Kasumi-1 (cell line): ENCODE results near the gene HERC4.

Experiments used
- DNase-seq, 2 experiments: peaks; one replicate each; lab custom pipeline; 2025; lab: John Stamatoyannopoulos, UW

Gene HERC4

GRCh38 chr10:68074775-68075549 is at the start of gene HERC4:
HERC4 (minus strand) TSS chr10:68075283; CDS start chr10:68073108, 2,175 bp downstream.
- DNase-seq = peak; percentile 95 to 97

DNA sequence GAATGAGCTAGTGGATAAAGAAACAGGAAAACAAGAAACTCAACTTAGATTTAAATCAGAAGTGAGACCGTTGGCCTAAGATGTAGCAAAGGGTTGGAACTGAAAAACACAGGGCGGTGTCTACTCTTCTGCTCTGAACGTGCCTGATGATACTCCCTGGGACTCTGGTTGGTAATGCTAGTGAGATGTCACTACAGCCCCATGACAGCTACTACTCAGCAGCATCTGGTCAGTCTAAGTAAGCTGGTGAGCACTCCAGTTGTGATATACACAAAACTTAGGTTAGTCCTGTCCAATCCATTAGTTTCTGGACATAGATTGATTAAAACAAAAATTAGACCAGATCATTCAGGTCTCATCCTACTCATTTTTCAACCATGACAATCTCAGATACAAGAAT is 49.6 kb upstream of the HERC4 start:
- DNase-seq = no peak

DNA sequence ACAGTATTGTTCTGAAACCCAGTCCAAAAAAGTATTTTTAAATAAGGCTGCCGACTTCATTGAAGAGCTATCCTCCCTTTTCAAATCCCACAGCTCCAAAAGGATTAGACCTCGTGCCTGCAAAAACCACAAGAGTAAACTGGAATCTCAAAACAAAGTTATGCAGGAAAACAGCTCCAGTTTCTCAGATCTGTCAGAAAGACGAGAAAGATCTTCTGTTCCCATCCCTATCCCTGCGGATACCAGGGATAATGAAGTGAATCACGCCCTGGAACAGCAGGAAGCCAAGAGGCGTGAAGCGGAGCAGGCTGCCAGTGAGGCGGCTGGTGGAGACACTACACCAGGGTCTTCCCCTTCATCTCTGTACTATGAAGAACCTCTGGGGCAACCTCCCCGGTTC is 46.8 kb upstream of the HERC4 start:
- no peak for DNase-seq

- no peak for DNase-seq
Measured at GRCh38 chr10:68121020-68121743, 46.1 kb upstream of the HERC4 start.

DNA sequence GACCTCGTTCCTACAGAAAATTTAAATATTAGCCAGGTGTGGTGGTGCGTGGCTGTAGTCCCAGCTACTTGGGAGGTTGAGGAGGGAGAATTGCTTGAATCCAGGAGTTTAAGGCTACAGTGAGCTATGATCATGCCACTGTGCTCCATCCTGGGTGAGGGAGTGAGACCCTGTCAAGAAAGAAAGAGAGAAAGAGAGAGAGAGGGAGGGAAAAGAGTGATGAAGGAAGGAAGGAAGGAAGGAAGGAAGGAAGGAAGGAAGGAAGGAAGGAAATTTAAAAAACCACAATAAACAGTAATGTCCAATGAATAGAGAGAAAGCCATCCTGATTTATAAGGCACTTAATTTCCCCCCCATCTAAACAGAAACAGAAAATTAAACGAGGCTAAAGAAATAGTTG is 43.6 kb upstream of the HERC4 start:
- DNase-seq = no peak

- DNase-seq = no peak
Measured at GRCh38 chr10:68112837-68113236, 37.8 kb upstream of the HERC4 start.

GRCh38 chr10:68111584-68111983 is 36.5 kb upstream of the HERC4 start:
- DNase-seq = no peak

- no peak for DNase-seq
Measured at GRCh38 chr10:68110027-68110426, 34.9 kb upstream of the HERC4 start.

DNA sequence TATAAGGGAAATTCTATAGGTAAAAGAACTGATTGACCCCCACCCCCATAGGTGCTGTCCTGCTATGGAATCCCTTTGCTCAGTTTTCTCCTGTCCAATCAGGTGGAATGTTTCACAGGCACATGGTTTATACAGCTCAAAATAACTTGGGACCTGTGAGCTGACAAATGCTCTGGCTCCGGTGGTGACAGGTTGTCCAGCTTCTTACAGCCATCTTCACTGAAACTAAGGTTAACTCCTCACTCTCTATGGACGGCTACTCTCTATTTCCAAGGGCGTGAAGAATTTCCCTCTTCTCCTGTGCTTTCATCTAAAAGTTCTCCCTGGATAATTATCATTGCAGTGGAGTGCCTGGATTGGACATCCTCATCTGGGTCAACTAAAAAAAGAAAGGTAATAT is 34.2 kb upstream of the HERC4 start, which contains the start of gene MYPN:
Gene MYPN, plus strand, starts transcription at position 158 of the 400 bp plus-strand sequence. CDS start 11,951 bp downstream, outside the sequence.
- DNase-seq = no peak

DNA sequence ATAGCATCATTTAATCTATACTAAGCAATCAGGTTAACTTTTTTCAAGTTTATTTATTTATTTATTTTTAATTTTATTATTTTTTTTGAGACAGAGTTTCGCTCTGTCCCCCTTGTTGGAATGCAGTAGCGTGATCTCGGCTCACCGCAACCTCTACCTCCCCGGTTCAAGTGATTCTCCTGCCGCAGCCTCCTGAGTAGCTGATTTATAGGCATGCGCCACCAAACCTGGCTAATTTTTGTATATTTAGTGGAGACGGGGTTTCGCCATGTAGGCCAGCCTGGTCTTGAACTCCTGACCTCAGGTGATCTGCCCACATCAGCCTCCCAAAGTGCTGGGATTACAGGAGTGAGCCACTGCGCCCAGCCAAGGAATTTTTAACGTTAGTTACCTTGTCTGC is 33.6 kb upstream of the HERC4 start:
- no peak for DNase-seq

DNA sequence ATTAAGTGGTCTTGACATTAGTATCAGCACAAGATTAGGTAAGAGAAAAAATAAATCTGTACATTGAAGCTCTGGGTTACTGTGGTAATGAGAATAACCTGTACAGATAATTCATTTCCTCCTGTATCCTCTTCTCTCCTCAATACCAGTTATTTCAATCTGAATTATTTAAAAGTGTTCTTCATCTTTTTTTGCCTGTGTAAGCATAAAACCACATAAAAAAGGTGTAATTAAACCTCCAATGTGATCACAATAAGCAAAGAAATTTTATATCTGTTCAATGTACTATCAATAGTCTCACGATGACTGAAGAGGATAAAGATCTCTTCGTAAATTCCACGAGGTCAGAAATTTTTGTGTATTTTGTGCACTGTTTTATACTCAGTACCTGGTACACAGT is 33.0 kb upstream of the HERC4 start:
- DNase-seq = no peak

DNA sequence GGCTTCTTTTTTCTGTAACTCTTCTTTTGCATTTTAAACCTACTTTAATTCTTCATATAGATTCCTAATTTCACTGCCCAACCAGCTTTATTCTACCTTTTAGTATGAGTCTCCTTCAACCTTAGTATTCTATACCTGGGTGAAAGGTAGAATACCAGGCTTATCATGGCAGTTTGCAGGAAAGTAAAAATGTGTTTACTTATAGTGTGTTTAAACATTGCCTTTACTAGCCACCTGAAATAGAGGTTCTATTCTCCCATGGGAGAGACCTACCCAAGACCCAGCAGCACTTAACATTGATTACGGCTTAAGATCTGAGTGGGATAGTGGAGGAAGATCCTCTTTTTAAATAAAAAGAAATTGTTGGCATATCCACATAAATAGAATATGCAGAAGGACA is 32.6 kb upstream of the HERC4 start:
- DNase-seq = no peak

DNA sequence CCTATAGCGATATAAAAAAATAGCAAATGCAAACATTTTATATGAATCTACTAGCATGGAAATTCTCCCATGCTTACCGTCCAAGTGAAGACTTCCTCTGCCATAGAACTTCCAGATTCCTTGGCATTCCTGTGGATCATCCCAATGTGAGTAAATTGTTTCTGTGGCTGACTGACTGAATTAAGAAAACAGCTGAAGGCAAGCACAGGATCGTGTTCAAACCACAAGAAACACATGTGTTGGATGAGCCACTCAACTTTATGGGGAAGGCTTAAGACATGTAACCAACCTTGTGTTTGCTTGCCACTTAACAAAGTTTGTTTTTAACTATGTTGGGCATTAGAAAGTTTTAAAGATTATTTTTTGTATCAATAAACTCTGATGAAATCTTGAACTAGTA is 31.6 kb upstream of the HERC4 start:
- DNase-seq = no peak

DNA sequence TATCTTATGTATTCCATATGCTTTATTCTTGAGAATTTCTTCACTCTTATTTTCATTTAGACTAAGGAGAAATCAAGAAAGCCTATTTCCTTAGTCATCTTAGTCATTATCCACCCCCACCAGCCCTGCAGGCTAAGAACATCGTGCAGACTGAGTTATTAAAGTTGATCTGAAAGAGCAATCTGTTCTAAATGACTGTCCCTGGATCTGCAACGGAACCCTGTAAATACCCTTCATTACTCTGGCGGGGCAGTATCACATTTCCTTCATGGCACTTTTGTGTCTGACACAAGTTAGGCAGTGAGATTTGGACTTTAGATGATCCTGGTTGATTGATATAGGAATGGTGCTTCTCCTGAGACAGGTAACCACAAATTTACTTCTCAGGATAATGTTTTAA is 30.7 kb upstream of the HERC4 start:
- DNase-seq = no peak

GRCh38 chr10:68103901-68104300 is 28.8 kb upstream of the HERC4 start:
- DNase-seq = no peak

- DNase-seq = no peak
Measured at GRCh38 chr10:68103261-68103878, 28.3 kb upstream of the HERC4 start.

- DNase-seq = no peak
Measured at GRCh38 chr10:68101066-68101465, 26.0 kb upstream of the HERC4 start.

- no peak for DNase-seq
Measured at GRCh38 chr10:68099736-68100135, 24.7 kb upstream of the HERC4 start.

DNA sequence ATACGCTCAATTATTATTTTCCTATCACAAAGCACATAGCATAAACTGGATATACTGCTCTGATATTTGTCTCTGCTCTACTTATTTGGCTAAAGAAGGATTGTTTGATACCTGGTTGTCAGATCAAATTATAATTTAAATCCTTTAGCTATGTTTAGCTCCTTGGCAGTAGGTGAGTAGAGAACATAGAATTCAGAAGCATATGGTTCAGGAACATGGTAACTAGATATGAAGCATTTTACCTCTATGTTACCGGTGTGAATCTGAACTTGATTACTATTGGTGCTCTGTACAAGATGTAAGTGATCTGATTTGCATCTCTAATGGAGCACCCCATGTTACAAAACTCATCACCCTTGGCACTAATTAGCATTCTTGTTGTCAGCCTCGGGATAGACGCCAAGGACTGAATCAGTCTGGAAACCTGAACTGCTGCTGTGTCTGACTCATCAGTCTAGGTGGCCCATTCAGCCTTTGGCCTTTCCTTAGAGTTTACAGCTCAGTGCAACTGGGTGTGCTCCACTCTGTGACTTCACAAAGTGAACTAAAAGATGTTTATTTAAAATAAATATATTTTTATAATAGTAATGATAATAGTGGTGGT is 21.9 kb upstream of the HERC4 start:
- no peak for DNase-seq

DNA sequence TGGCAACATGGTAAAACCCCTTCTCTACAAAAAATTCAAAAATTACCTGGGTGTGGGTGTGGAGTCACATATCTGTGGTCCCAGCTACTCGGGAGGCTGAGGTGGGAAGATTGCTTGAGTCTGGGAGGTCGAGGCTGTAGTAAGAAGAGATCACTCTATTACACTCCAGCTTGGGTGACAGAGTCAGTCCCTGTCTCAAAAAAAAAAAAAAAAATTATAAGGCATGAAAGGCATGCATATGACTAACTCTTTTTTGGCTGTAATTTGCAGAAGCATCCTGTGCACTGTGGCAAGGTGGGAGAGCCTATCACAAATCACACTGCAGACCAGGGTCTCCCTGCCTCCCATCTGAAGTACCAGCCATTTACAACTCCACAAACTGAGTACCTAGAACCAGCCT is 20.1 kb upstream of the HERC4 start:
- DNase-seq = no peak

- no peak for DNase-seq
Measured at GRCh38 chr10:68092512-68092911, 17.4 kb upstream of the HERC4 start.

GRCh38 chr10:68090586-68090985 is 15.5 kb upstream of the HERC4 start:
- DNase-seq = no peak

DNA sequence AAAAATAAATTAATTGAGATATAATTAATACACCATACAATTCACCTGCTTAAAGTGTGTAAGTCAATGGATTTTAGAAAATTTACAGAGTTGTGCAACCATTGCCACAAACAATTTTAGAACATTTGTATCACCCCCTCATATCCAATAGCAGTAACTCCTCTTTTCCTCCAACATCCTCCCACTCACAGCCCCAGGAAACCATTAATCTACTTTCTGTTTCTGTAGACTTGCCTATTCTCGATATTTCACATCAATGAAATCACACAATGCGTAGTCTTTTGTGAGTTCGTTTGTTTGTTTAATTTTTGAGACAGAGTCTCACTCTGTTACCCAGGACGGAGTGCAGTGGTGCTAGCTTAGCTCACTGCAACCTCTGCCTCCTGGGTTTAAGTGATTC is 13.7 kb upstream of the HERC4 start:
- peak; percentile 17 to 18 for DNase-seq
